ENCODE results near the gene UBALD2. TPM values are rescaled to one million over a fixed set of nuclear protein-coding genes. Genes with fewer than 3 reads are reported as not detected.

The UBALD2 gene
- total and polyA plus RNA-seq, 2 donors (not counting 1 experiment from before 2014, with no cell fraction given), result 4.1 to 7.3 TPM

- H3K27ac ChIP-seq (ENCODE audit: insufficient read depth, low read length), result no peak overlapping the region
- H3K27me3 ChIP-seq (ENCODE audit: control insufficient read depth, insufficient read depth, low read length), result no peaks in the 10 kb centered on the region
- no peaks in the 10 kb centered on the region for H3K36me3 ChIP-seq (ENCODE audit: control insufficient read depth, insufficient read depth, low read length)
- H3K9me3 ChIP-seq (ENCODE audit: control insufficient read depth, insufficient read depth, low read depth, low read length), result no peaks in the 10 kb centered on the region
- no peak overlapping the region for H3K4me3 ChIP-seq (replicated peaks in 1 of 4; ENCODE audit: control extremely low read depth in 1 of 4, insufficient read depth in 1 of 4, low read depth in 3 of 4, low read length in 4 of 4)
- no peaks in the 10 kb centered on the region for H3K4me1 ChIP-seq (ENCODE audit: control insufficient read depth, extremely low read depth, insufficient read depth, low read length)
- H3K79me2 ChIP-seq (ENCODE audit: control insufficient read depth, insufficient read depth, low read length), result no peaks in the 10 kb centered on the region
- no peak overlapping the region for H2AFZ ChIP-seq (ENCODE audit: low read length)
- H3K9ac ChIP-seq (ENCODE audit: insufficient read depth, low read length), result no peak overlapping the region
- no peaks in the 10 kb centered on the region for H4K20me1 ChIP-seq (ENCODE audit: control insufficient read depth, extremely low read depth, insufficient read depth, low read length)
- H3K4me2 ChIP-seq (ENCODE audit: extremely low read depth, insufficient read depth, low read length), result no peak overlapping the region
- TF ChIP-seq EZH2 (IDR thresholded peaks at IDR 0.05; ENCODE audit: low read length, missing control alignments) (no peak), CTCF (conservative IDR thresholded peaks at IDR 0.05 in 1 of 2, IDR thresholded peaks at IDR 0.05 in 1 of 2; ENCODE audit: low read depth in 1 of 2, low read length in 2 of 2) (no peak)
- no peak for DNase-seq (ENCODE audit: low read depth in 2 of 2)
These were observed 28.0 kb downstream of the UBALD2 start for GRCh38 chr17:76293106-76293505.

- Histone ChIP-seq H3K27me3 (ENCODE audit: control insufficient read depth, insufficient read depth, low read length) (no peaks in the 10 kb centered on the region), H3K4me3 (replicated peaks in 1 of 4; ENCODE audit: control extremely low read depth in 1 of 4, insufficient read depth in 1 of 4, low read depth in 3 of 4, low read length in 4 of 4) (no peak overlapping the region), H3K4me1 (ENCODE audit: control insufficient read depth, extremely low read depth, insufficient read depth, low read length) (no peaks in the 10 kb centered on the region), H3K36me3 (ENCODE audit: control insufficient read depth, insufficient read depth, low read length) (no peaks in the 10 kb centered on the region), H3K9me3 (ENCODE audit: control insufficient read depth, insufficient read depth, low read depth, low read length) (no peaks in the 10 kb centered on the region), H2AFZ (ENCODE audit: low read length) (no peak overlapping the region), H3K9ac (ENCODE audit: insufficient read depth, low read length) (no peak overlapping the region), H3K27ac (ENCODE audit: insufficient read depth, low read length) (no peak overlapping the region), H3K79me2 (ENCODE audit: control insufficient read depth, insufficient read depth, low read length) (no peaks in the 10 kb centered on the region), H3K4me2 (ENCODE audit: extremely low read depth, insufficient read depth, low read length) (no peak overlapping the region), H4K20me1 (ENCODE audit: control insufficient read depth, extremely low read depth, insufficient read depth, low read length) (no peaks in the 10 kb centered on the region)
- DNase-seq (ENCODE audit: low read depth in 2 of 2), result no peak
- no peak for TF ChIP-seq CTCF (conservative IDR thresholded peaks at IDR 0.05 in 1 of 2, IDR thresholded peaks at IDR 0.05 in 1 of 2; ENCODE audit: low read depth in 1 of 2, low read length in 2 of 2)
- TF ChIP-seq EZH2 (IDR thresholded peaks at IDR 0.05; ENCODE audit: low read length, missing control alignments), result no peak
These were observed 31.0 kb downstream of the UBALD2 start for GRCh38 chr17:76296186-76296585.

- no peaks in the 10 kb centered on the region for H4K20me1 ChIP-seq (ENCODE audit: control insufficient read depth, extremely low read depth, insufficient read depth, low read length)
- DNase-seq (ENCODE audit: low read depth in 2 of 2), result no peak
- no peak overlapping the region for H3K4me2 ChIP-seq (ENCODE audit: extremely low read depth, insufficient read depth, low read length)
- H3K4me1 ChIP-seq (ENCODE audit: control insufficient read depth, extremely low read depth, insufficient read depth, low read length), result no peaks in the 10 kb centered on the region
- H3K4me3 ChIP-seq (replicated peaks in 1 of 4; ENCODE audit: control extremely low read depth in 1 of 4, insufficient read depth in 1 of 4, low read depth in 3 of 4, low read length in 4 of 4), result no peak overlapping the region
- H2AFZ ChIP-seq (ENCODE audit: low read length), result no peak overlapping the region
- TF ChIP-seq EZH2 (IDR thresholded peaks at IDR 0.05; ENCODE audit: low read length, missing control alignments) (no peak), CTCF (conservative IDR thresholded peaks at IDR 0.05 in 1 of 2, IDR thresholded peaks at IDR 0.05 in 1 of 2; ENCODE audit: low read depth in 1 of 2, low read length in 2 of 2) (no peak)
- H3K27me3 ChIP-seq (ENCODE audit: control insufficient read depth, insufficient read depth, low read length), result no peaks in the 10 kb centered on the region
- H3K27ac ChIP-seq (ENCODE audit: insufficient read depth, low read length), result no peak overlapping the region
- no peaks in the 10 kb centered on the region for H3K79me2 ChIP-seq (ENCODE audit: control insufficient read depth, insufficient read depth, low read length)
- no peak overlapping the region for H3K9ac ChIP-seq (ENCODE audit: insufficient read depth, low read length)
- H3K36me3 ChIP-seq (ENCODE audit: control insufficient read depth, insufficient read depth, low read length), result no peaks in the 10 kb centered on the region
- no peaks in the 10 kb centered on the region for H3K9me3 ChIP-seq (ENCODE audit: control insufficient read depth, insufficient read depth, low read depth, low read length)
These were observed 31.7 kb downstream of the UBALD2 start for GRCh38 chr17:76296889-76297288.
